SK-MEL-5 (cell line): Measurements from ENCODE around the gene EXOG. TPM values are rescaled to one million over a fixed set of nuclear protein-coding genes. Genes with fewer than 3 reads are reported as not detected.

Source experiments
- DNase-seq: peaks from one replicate; pipeline ENCODE4 v3.0.0-alpha.2; 2016; ENCODE audit warnings: low read depth, low spot score
- in situ Hi-C: cut with HindIII; loops from 2 replicates; pipeline ENCODE4 v1.10.0; 2016; ENCODE audit warnings: low sequenced_read_pairs, high pct_unique_total_duplicates, low pct_unique_long_range_greater_than_20kb
- total RNA-seq: library from RNA; depleted of rRNA; stranded (reverse); fragments of >200 nt; shearing (Covaris generic); gene quantifications from 2 replicates; pipeline ENCODE4 v1.2.3, GENCODE V29; 2014

The EXOG gene
- total RNA-seq, 1 experiment from 2014 or later, result 6.1 TPM

- peak; percentile 12 for DNase-seq
These were observed 27.4 kb upstream of the EXOG start for GRCh38 chr3:38468765-38469164.

GRCh38 chr3:38469852-38470251 lies 26.3 kb upstream of the EXOG start:
- in situ Hi-C loops, result no loop called here
- DNase-seq, result no peak

More at GRCh38 chr3:38468765-38469164, 27.4 kb upstream of the EXOG start:
- in situ Hi-C loops, result no loop called here

GRCh38 chr3:38471260-38471857 lies 24.8 kb upstream of the EXOG start:
- in situ Hi-C loops, result no loop called here
- no peak for DNase-seq

GRCh38 chr3:38472342-38472741 lies 23.8 kb upstream of the EXOG start:
- in situ Hi-C loops, result no loop called here
- no peak for DNase-seq

- in situ Hi-C loops, result no loop called here
- no peak for DNase-seq
These were observed 22.9 kb upstream of the EXOG start for GRCh38 chr3:38473229-38473628.

GRCh38 chr3:38474928-38475605 lies 21.1 kb upstream of the EXOG start:
- no peak for DNase-seq
- in situ Hi-C loops, result no loop called here

- DNase-seq, result no peak
- in situ Hi-C loops, result no loop called here
These were observed 20.4 kb upstream of the EXOG start for GRCh38 chr3:38475716-38476115.

GRCh38 chr3:38476157-38476756 lies 19.9 kb upstream of the EXOG start:
- in situ Hi-C loops, result no loop called here
- DNase-seq, result no peak

GRCh38 chr3:38477057-38477820 lies 18.9 kb upstream of the EXOG start:
- no peak for DNase-seq
- in situ Hi-C loops, result no loop called here

- no peak for DNase-seq
- in situ Hi-C loops, result no loop called here
These were observed 18.2 kb upstream of the EXOG start for GRCh38 chr3:38477839-38478450.

GRCh38 chr3:38478901-38479300 lies 17.2 kb upstream of the EXOG start:
- in situ Hi-C loops, result no loop called here
- no peak for DNase-seq

GRCh38 chr3:38479431-38480092 lies 16.6 kb upstream of the EXOG start:
- DNase-seq, result peak; percentile 79
- in situ Hi-C loops, result no loop called here

GRCh38 chr3:38480093-38480445 lies 16.1 kb upstream of the EXOG start:
- in situ Hi-C loops, result no loop called here
- no peak for DNase-seq

- no peak for DNase-seq
- in situ Hi-C loops, result no loop called here
These were observed 15.2 kb upstream of the EXOG start for GRCh38 chr3:38480930-38481329.

GRCh38 chr3:38482951-38483350 lies 13.2 kb upstream of the EXOG start:
- no peak for DNase-seq
- in situ Hi-C loops, result no loop called here

- in situ Hi-C loops, result no loop called here
- DNase-seq, result no peak
These were observed 8.8 kb upstream of the EXOG start for GRCh38 chr3:38487323-38487722.

GRCh38 chr3:38488949-38489348 lies 7.2 kb upstream of the EXOG start:
- no peak for DNase-seq
- in situ Hi-C loops, result no loop called here

GRCh38 chr3:38489766-38490165 lies 6.4 kb upstream of the EXOG start:
- in situ Hi-C loops, result no loop called here
- DNase-seq, result no peak
